ENCODE data around the gene ZCCHC10. TPM values are rescaled to one million over a fixed set of nuclear protein-coding genes. Genes with fewer than 3 reads are reported as not detected.

ZCCHC10 gene
- total and polyA plus RNA-seq, 9 of the 15 experiments (the other 6 are each of a cell fraction or from before 2014, with no cell fraction given) = 11.9 to 146 (median 51.8) TPM

DNA sequence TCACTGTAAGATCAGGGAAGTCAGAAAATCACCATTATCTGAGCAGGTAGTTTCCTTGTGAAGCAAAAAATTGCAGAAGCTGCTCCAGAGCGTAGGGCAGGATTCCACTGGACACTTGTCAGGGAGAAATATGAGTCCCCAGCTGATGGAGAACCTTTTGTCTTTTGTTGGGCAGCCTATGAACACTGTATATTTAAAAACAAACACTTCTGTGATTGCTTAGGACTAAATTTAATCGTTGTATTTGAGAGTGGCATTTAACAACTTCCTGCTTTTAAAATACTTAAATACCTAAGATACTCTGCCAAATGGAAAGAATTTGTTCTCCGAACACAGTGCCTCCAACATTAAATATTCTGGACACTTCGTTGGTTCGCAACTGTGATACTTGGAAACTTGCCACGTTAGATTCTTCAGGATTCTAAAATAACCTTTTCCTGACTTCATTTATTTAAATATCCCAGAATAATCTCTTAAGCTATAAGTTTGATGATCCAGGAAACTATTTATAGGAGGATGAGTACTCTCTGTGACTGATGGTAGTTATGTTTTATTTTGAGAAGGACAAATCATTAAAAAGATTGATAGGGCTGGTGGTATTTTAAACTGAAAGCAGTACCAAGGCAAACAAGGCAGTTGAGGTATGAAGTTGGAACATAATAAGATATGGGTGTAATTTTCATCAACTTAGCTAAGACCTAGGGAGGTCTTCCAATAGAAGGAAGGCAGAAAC is 22.8 kb upstream of the ZCCHC10 start:
- ChIA-PET CTCF (ENCODE audit: low intra/inter-chr PET ratio) (no interaction called here), POLR2A (interaction anchor here (1.7 to 3.5 kb wide), 3 partner anchors 11 to 16 kb away, joined by 4 to 24 read pairs (median 5); no protein-coding TSS in a partner anchor)
- peak overlapping the region; percentile 38 for H3K4me2 ChIP-seq (ENCODE audit: insufficient read depth, low read length)
- peaks cover 45% of the 10 kb centered on the region for H3K79me2 ChIP-seq (ENCODE audit: control insufficient read depth, insufficient read depth, low read length)
- no peaks in the 10 kb centered on the region for H3K27me3 ChIP-seq (ENCODE audit: control insufficient read depth in 2 of 2, insufficient read depth in 2 of 2, low read length in 2 of 2)
- H3K4me1 ChIP-seq (replicated peaks in 1 of 2; ENCODE audit: control insufficient read depth in 2 of 2, insufficient read depth in 2 of 2, low read length in 2 of 2) = peaks cover 17 to 24% of the 10 kb centered on the region in 2 experiments; a peak in 4 of 5 replicates
- intact Hi-C loops (cut with micrococcal nuclease) = no loop called here
- TF ChIP-seq SP1 (CRISPR knock-in tag; IDR thresholded peaks at IDR 0.05) = 0 out of 2 replicates have a peak, but pooled peaks have one; percentile 24
- TF ChIP-seq, protein P1, sequence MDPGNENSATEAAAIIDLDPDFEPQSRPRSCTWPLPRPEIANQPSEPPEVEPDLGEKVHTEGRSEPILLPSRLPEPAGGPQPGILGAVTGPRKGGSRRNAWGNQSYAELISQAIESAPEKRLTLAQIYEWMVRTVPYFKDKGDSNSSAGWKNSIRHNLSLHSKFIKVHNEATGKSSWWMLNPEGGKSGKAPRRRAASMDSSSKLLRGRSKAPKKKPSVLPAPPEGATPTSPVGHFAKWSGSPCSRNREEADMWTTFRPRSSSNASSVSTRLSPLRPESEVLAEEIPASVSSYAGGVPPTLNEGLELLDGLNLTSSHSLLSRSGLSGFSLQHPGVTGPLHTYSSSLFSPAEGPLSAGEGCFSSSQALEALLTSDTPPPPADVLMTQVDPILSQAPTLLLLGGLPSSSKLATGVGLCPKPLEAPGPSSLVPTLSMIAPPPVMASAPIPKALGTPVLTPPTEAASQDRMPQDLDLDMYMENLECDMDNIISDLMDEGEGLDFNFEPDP (CRISPR knock-in tag; IDR thresholded peaks at IDR 0.05) = no peak
- TF ChIP-seq NRF1 (conservative IDR thresholded peaks at IDR 0.05 in 1 of 2, IDR thresholded peaks at IDR 0.05 in 1 of 2) = 0 out of 4 replicates have a peak, but pooled peaks of 1 of the 2 experiments have one; percentile 19
- ATAC-seq = no peak
- DNase-seq (ENCODE audit: extremely low read depth in 1 of 4, low spot score in 3 of 4) = no peak
- peaks cover 8% of the 10 kb centered on the region; the same call in 1 of the 3 replicates for H3K36me3 ChIP-seq (ENCODE audit: control insufficient read depth, insufficient read depth, low read length)
- no peak overlapping the region for H3K27ac ChIP-seq (ENCODE audit: extremely low read depth, low read depth, low read length)
- no peak overlapping the region for H3K4me3 ChIP-seq
- FAIRE-seq = no peak
- H2AFZ ChIP-seq (ENCODE audit: low read depth, low read length) = no peak overlapping the region
- in situ Hi-C loops (cut with MboI) = no loop called here
- H3K9me1 ChIP-seq (ENCODE audit: control insufficient read depth, insufficient read depth, low read length) = no peaks in the 10 kb centered on the region
- H3K9ac ChIP-seq (ENCODE audit: insufficient read depth in 1 of 2, low read depth in 2 of 2, low read length in 2 of 2) = peak overlapping the region in 1 of 2 experiments; percentile 24; a peak in 1 of 4 replicates
- 73% methylated on average over 6 of the region's 6 CpGs for WGBS (ENCODE audit: insufficient coverage, low coverage, missing lambda C conversion rate)
- no TSS peak for BruUV-seq (replicated peaks)
- peaks cover 11% of the 10 kb centered on the region for H4K20me1 ChIP-seq (replicated peaks; ENCODE audit: control insufficient read depth, insufficient read depth, low read length)
- no peaks in the 10 kb centered on the region for H3K9me3 ChIP-seq (replicated peaks; ENCODE audit: control insufficient read depth, insufficient read depth, low read depth, low read length)
